Glutamatergic neuron (in vitro differentiated cells): ENCODE measurements around the gene NSL1. TPM values are rescaled to one million over a fixed set of nuclear protein-coding genes. Genes with fewer than 3 reads are reported as not detected.
"Not testable (repeated sequence)": the region's sequence is repeated elsewhere in the genome, so short reads cannot be mapped to it uniquely, and the experiment has no call there.

Source experiments
- DNase-seq: peaks from one replicate; pipeline ENCODE4 v3.0.0; 2022
- H3K27ac Mint-ChIP-seq: one replicate; pipeline ENCODE4 v1.8.0; 2020; ENCODE audit warnings: mild to moderate bottlenecking, mixed read lengths, inconsistent platforms; ENCODE audit not compliant: unreplicated experiment
- H3K27me3 Mint-ChIP-seq: one replicate; pipeline ENCODE4 v1.8.0; 2020; ENCODE audit warnings: mild to moderate bottlenecking, moderate library complexity, mixed read lengths, inconsistent platforms; ENCODE audit not compliant: unreplicated experiment
- H3K36me3 Mint-ChIP-seq: one replicate; pipeline ENCODE4 v1.8.0; 2020; ENCODE audit warnings: mild to moderate bottlenecking, mixed read lengths, inconsistent platforms; ENCODE audit not compliant: unreplicated experiment
- H3K4me1 Mint-ChIP-seq: one replicate; pipeline ENCODE4 v1.8.0; 2020; ENCODE audit warnings: mild to moderate bottlenecking, low read depth, mixed read lengths, inconsistent platforms; ENCODE audit not compliant: unreplicated experiment
- H3K4me3 Mint-ChIP-seq: one replicate; pipeline ENCODE4 v1.8.0; 2020; ENCODE audit warnings: mild to moderate bottlenecking, mixed read lengths, inconsistent platforms; ENCODE audit not compliant: unreplicated experiment
- H3K9me3 Mint-ChIP-seq: one replicate; pipeline ENCODE4 v1.8.0; 2020; ENCODE audit warnings: mild to moderate bottlenecking, moderate library complexity, mixed read lengths, inconsistent platforms; ENCODE audit not compliant: unreplicated experiment
- long read RNA-seq: library from polyadenylated mRNA; unstranded; transcript quantifications from one replicate; pipeline ENCODE4 v2.0.0, GENCODE V29; 2020; ENCODE audit not compliant: unreplicated experiment
- total RNA-seq: library from RNA; stranded (reverse); fragmentation: NEBNext Ultra II Directional; extraction: Animal tissue kit (Norgen Biotek cat#: 25700); gene quantifications from one replicate; pipeline ENCODE4 v1.2.1, GENCODE V29; 2021; ENCODE audit not compliant: unreplicated experiment
- TF ChIP-seq, protein P1 (sequence below): fragments of 200-600 bp; sonication (generic); IDR thresholded peaks from one replicate; pipeline ENCODE4 v1.5.0; 2021; ENCODE audit not compliant: partially characterized antibody, unreplicated experiment

The NSL1 gene, protein sequence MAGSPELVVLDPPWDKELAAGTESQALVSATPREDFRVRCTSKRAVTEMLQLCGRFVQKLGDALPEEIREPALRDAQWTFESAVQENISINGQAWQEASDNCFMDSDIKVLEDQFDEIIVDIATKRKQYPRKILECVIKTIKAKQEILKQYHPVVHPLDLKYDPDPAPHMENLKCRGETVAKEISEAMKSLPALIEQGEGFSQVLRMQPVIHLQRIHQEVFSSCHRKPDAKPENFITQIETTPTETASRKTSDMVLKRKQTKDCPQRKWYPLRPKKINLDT
- 35.0 TPM for total RNA-seq
- long read RNA-seq, transcript NSL1-202 (6 exons, 2,317 nt), result major isoform, 23 of 33 reads
- long read RNA-seq, partial matches to known transcripts, result 0 of 33 reads
- long read RNA-seq, other reads (novel, unspliced or antisense), result 7 of 33 reads

GRCh38 chr1:212791676-212792395 lies at the start of gene NSL1, which contains the start of gene TATDN3:
Gene NSL1, minus strand, starts transcription at chr1:212791777. Its CDS starts 14 bp downstream, at chr1:212791763.
Gene TATDN3, plus strand, starts transcription at chr1:212791894. Its CDS starts 28 bp downstream, at chr1:212791922.
- peaks cover 4% of the 10 kb centered on the region for H3K9me3 Mint-ChIP-seq
- H3K4me1 Mint-ChIP-seq, result peaks cover 6% of the 10 kb centered on the region
- peaks cover 7% of the 10 kb centered on the region for H3K27me3 Mint-ChIP-seq
- DNase-seq, result peak; percentile 98
- TF ChIP-seq, protein P1, sequence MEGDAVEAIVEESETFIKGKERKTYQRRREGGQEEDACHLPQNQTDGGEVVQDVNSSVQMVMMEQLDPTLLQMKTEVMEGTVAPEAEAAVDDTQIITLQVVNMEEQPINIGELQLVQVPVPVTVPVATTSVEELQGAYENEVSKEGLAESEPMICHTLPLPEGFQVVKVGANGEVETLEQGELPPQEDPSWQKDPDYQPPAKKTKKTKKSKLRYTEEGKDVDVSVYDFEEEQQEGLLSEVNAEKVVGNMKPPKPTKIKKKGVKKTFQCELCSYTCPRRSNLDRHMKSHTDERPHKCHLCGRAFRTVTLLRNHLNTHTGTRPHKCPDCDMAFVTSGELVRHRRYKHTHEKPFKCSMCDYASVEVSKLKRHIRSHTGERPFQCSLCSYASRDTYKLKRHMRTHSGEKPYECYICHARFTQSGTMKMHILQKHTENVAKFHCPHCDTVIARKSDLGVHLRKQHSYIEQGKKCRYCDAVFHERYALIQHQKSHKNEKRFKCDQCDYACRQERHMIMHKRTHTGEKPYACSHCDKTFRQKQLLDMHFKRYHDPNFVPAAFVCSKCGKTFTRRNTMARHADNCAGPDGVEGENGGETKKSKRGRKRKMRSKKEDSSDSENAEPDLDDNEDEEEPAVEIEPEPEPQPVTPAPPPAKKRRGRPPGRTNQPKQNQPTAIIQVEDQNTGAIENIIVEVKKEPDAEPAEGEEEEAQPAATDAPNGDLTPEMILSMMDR, result no peak
- H3K27ac Mint-ChIP-seq, result peak within 1 kb of the TSS; percentile 99
- H3K36me3 Mint-ChIP-seq, result no peaks in the 10 kb centered on the region
- peak within 1 kb of the TSS; percentile 100 for H3K4me3 Mint-ChIP-seq

- H3K27ac Mint-ChIP-seq, result no peak overlapping the region
- TF ChIP-seq, protein P1, result no peak
- no peaks in the 10 kb centered on the region for H3K4me1 Mint-ChIP-seq
- no peaks in the 10 kb centered on the region for H3K9me3 Mint-ChIP-seq
- no peaks in the 10 kb centered on the region for H3K27me3 Mint-ChIP-seq
- no peaks in the 10 kb centered on the region for H3K36me3 Mint-ChIP-seq
- DNase-seq, result no peak
- no peak overlapping the region for H3K4me3 Mint-ChIP-seq
Measured at GRCh38 chr1:212838145-212838544, 46.6 kb upstream of the NSL1 start.

GRCh38 chr1:212833211-212834207 lies 41.9 kb upstream of the NSL1 start:
- not testable (repeated sequence) for H3K36me3 Mint-ChIP-seq, DNase-seq, H3K4me1 Mint-ChIP-seq, H3K9me3 Mint-ChIP-seq, H3K4me3 Mint-ChIP-seq, H3K27me3 Mint-ChIP-seq, H3K27ac Mint-ChIP-seq

GRCh38 chr1:212828395-212828794 lies 36.8 kb upstream of the NSL1 start:
- Mint-ChIP-seq H3K27ac (no peak overlapping the region), H3K4me3 (no peak overlapping the region), H3K36me3 (peaks cover 25% of the 10 kb centered on the region), H3K27me3 (peaks cover 10% of the 10 kb centered on the region), H3K4me1 (no peaks in the 10 kb centered on the region), H3K9me3 (peaks cover 16% of the 10 kb centered on the region)
- no peak for DNase-seq
- TF ChIP-seq, protein P1, result no peak

DNA sequence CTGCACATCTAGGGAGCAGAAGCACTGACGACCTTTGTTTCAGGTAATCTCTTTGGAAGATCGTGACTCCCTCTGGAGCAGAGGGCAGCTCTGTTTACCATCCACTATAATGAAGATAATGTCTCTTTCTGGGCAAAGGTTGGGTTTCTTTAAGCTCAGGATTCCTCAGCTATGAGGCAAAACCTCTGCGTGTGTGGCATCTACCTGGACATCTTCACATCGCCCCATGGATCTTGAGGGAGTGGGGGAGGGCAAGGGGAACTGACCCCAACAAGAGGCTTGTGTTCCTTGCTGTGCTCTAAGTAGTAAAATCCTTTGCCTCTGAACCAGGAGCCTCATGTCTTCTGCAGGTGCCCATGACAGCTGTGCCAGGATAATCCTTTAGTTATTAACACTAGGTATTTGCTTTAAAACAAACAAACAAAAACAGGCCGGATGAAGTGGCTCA lies 36.3 kb upstream of the NSL1 start:
- Mint-ChIP-seq H3K27ac (no peak overlapping the region), H3K4me1 (no peaks in the 10 kb centered on the region), H3K36me3 (peaks cover 28% of the 10 kb centered on the region)

More for the DNA sequence above, 36.3 kb upstream of the NSL1 start:
- peaks cover 10% of the 10 kb centered on the region for H3K27me3 Mint-ChIP-seq
- TF ChIP-seq, protein P1, result no peak
- no peak overlapping the region for H3K4me3 Mint-ChIP-seq
- H3K9me3 Mint-ChIP-seq, result peaks cover 16% of the 10 kb centered on the region
- DNase-seq, result no peak
